Measurements from ENCODE around the gene RBL2.

GRCh38 chr16:53518550-53519416, 84.5 kb downstream of the RBL2 start:
- TF ChIP-seq CTCF (IDR thresholded peaks at IDR 0.05) (no peak), POLR2AphosphoS5 (IDR thresholded peaks at IDR 0.05) (peak in 2 of 3 donors; percentile 24 to 51), POLR2A (IDR thresholded peaks at IDR 0.05) (no peak)
